ENCODE measurements around the gene LEP. TPM values are rescaled to one million over a fixed set of nuclear protein-coding genes. Genes with fewer than 3 reads are reported as not detected.

LEP gene
- total RNA-seq, 1 donor from 2014 or later: 7.4 TPM

GRCh38 chr7:128303643-128304042 is 62.6 kb downstream of the LEP start:
- no peaks in the 10 kb centered on the region for H3K27me3 ChIP-seq
- no peak overlapping the region for H3K4me3 ChIP-seq
- no peaks in the 10 kb centered on the region for H3K4me1 ChIP-seq
- no peak for DNase-seq (ENCODE audit: extremely low spot score in 2 of 2)
- H3K9me3 ChIP-seq: no peaks in the 10 kb centered on the region
- intact Hi-C loops (cut with DNase I): no loop called here
- no peak overlapping the region for H3K27ac ChIP-seq
- H3K36me3 ChIP-seq: peaks cover 0 to 29% of the 10 kb centered on the region in 2 donors
- no peak for TF ChIP-seq POLR2A (IDR thresholded peaks at IDR 0.05)
- TF ChIP-seq POLR2AphosphoS5 (IDR thresholded peaks at IDR 0.05; ENCODE audit: insufficient read depth in 1 of 2, low read depth in 1 of 2): no peak
- TF ChIP-seq, protein P1, sequence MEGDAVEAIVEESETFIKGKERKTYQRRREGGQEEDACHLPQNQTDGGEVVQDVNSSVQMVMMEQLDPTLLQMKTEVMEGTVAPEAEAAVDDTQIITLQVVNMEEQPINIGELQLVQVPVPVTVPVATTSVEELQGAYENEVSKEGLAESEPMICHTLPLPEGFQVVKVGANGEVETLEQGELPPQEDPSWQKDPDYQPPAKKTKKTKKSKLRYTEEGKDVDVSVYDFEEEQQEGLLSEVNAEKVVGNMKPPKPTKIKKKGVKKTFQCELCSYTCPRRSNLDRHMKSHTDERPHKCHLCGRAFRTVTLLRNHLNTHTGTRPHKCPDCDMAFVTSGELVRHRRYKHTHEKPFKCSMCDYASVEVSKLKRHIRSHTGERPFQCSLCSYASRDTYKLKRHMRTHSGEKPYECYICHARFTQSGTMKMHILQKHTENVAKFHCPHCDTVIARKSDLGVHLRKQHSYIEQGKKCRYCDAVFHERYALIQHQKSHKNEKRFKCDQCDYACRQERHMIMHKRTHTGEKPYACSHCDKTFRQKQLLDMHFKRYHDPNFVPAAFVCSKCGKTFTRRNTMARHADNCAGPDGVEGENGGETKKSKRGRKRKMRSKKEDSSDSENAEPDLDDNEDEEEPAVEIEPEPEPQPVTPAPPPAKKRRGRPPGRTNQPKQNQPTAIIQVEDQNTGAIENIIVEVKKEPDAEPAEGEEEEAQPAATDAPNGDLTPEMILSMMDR (IDR thresholded peaks at IDR 0.05): no peak

DNA sequence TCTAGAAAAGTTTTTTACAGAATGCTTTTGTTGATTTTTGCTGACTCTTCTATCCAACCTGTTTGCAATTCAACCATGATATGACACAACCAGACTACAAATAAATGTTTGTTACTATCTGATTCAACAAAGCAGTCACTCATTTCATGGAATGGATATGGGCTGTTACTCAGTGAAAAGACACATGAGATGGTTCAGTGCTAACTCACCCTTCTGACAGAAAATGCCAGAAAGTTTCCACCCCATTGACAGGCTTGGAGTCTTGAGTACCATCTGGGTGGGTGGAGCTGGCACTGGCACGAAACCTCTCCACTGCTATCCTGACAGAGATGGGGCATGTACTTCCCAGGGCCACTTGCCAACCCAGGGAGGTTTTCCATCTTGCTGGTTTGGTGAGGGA is 63.1 kb downstream of the LEP start:
- TF ChIP-seq POLR2AphosphoS5 (IDR thresholded peaks at IDR 0.05; ENCODE audit: insufficient read depth in 1 of 2, low read depth in 1 of 2): no peak
- no peak for TF ChIP-seq POLR2A (IDR thresholded peaks at IDR 0.05)
- TF ChIP-seq, protein P1 (IDR thresholded peaks at IDR 0.05): no peak
- Histone ChIP-seq H3K4me3 (no peak overlapping the region), H3K4me1 (no peaks in the 10 kb centered on the region), H3K9me3 (no peaks in the 10 kb centered on the region), H3K36me3 (peaks cover 0 to 35% of the 10 kb centered on the region in 2 donors), H3K27me3 (no peaks in the 10 kb centered on the region), H3K27ac (no peak overlapping the region)
- no peak for DNase-seq (ENCODE audit: extremely low spot score in 2 of 2)
- intact Hi-C loops (cut with DNase I): no loop called here

- Histone ChIP-seq H3K27me3 (no peaks in the 10 kb centered on the region), H3K4me1 (no peaks in the 10 kb centered on the region), H3K36me3 (peaks cover 0 to 62% of the 10 kb centered on the region in 2 donors), H3K27ac (no peak overlapping the region), H3K9me3 (no peaks in the 10 kb centered on the region), H3K4me3 (no peak overlapping the region)
- no peak for DNase-seq (ENCODE audit: extremely low spot score in 2 of 2)
- intact Hi-C loops (cut with DNase I): no loop called here
- TF ChIP-seq POLR2AphosphoS5 (IDR thresholded peaks at IDR 0.05; ENCODE audit: insufficient read depth in 1 of 2, low read depth in 1 of 2) (no peak), POLR2A (IDR thresholded peaks at IDR 0.05) (no peak)
- TF ChIP-seq, protein P1 (IDR thresholded peaks at IDR 0.05): no peak
These were observed 66.0 kb downstream of the LEP start for GRCh38 chr7:128307061-128307460.

Small RNA genes within 50 kb of the gene (microRNA-seq; reads per million reads assigned to microRNA genes)
- 2.4 reads per million for gene MIR129-1 (ENCODE audit: borderline number of aligned reads, borderline replicate concordance)

Small RNA genes within 50 kb of the gene (small RNA-seq; reads per million reads assigned to genes)
- gene MIR129-1: not detected

Other genes with a start within 250 kb of the LEP start
- 6.1 TPM for gene LRRC4, start 209.8 kb upstream of the LEP start, total RNA-seq
- gene RBM28, start 102.6 kb downstream of the LEP start, total RNA-seq: 20.9 TPM
- 7.6 TPM for gene PRRT4, start 120.4 kb downstream of the LEP start, total RNA-seq
- gene IMPDH1, start 168.7 kb downstream of the LEP start, total RNA-seq: 52.3 TPM
- 46.4 TPM for gene HILPDA, start 214.6 kb downstream of the LEP start, total RNA-seq
- 18.4 TPM for gene METTL2B, start 235.5 kb downstream of the LEP start, total RNA-seq